Stimulated activated naive CD4-positive, alpha-beta T cell (primary cell): ENCODE results near the gene NARF.
"Not testable (repeated sequence)": the region's sequence is repeated elsewhere in the genome, so short reads cannot be mapped to it uniquely, and the experiment has no call there.

ENCODE experiments used
- DNase-seq, 6 experiments: peaks; one replicate each; lab custom pipeline; 2025; lab: John Stamatoyannopoulos, UW

NARF gene

GRCh38 chr17:82536512-82537201, 78.1 kb downstream of the NARF start:
- DNase-seq = no peak

GRCh38 chr17:82537228-82537627, 78.7 kb downstream of the NARF start:
- not testable (repeated sequence) for DNase-seq

- DNase-seq = not testable (repeated sequence)
These were observed 80.5 kb downstream of the NARF start for GRCh38 chr17:82539076-82539475.
